Measurements from ENCODE around the gene PWP1. TPM values are rescaled to one million over a fixed set of nuclear protein-coding genes. Genes with fewer than 3 reads are reported as not detected.
A peak's percentile ranks its signal among the peaks of the same experiment; 100 is the strongest.

The PWP1 gene
- total RNA-seq, 1 donor from 2014 or later: 13.3 TPM

DNA sequence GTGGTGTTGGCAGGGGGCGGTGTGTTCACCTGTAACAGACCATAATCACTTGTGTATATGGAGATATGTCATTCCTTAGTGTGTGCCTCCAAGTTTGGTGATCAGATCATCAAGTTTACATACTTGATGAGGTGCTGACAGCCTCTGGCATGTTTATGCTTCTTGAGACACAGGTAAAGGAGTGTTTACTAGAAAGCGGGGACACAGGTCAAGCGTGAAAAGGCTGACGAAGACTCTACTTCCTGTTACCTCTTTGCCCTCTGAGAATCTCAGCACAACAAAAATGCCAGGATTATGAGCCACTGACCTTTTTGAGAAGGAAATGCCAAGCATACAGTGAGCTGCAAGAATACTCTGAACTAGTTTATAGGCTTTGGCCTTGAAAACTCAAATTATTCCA is 45.8 kb downstream of the PWP1 start:
- no peak for DNase-seq (ENCODE audit: low spot score)
- ATAC-seq: no peak

GRCh38 chr12:107732365-107732764 is 46.8 kb downstream of the PWP1 start:
- DNase-seq (ENCODE audit: low spot score) (no peak), ATAC-seq (no peak)

- ATAC-seq (no peak), DNase-seq (ENCODE audit: low spot score) (no peak)
These were observed 48.5 kb downstream of the PWP1 start for GRCh38 chr12:107734139-107734538.

DNA sequence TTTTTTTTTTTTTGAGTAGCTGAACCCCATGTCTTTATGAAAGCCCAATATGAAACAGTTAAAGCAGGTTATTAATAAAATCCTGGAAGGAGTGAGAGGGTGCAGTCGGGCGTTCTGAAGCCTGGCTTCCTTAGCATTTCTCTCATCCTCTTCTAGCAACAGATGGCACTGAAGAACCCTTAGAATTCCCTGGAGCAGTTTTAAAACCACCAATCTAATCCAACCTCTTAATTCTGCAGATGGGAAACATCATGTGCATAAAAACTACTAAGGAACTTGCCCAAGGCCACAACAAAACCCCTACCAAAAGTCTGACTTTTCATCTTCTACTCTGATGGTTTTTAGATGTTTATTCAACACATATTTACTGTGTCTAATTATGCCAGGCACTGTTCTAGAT is 50.2 kb downstream of the PWP1 start:
- DNase-seq (ENCODE audit: low spot score) (no peak), ATAC-seq (no peak)

GRCh38 chr12:107736914-107737313 is 51.3 kb downstream of the PWP1 start:
- ATAC-seq (no peak), DNase-seq (ENCODE audit: low spot score) (no peak)

DNA sequence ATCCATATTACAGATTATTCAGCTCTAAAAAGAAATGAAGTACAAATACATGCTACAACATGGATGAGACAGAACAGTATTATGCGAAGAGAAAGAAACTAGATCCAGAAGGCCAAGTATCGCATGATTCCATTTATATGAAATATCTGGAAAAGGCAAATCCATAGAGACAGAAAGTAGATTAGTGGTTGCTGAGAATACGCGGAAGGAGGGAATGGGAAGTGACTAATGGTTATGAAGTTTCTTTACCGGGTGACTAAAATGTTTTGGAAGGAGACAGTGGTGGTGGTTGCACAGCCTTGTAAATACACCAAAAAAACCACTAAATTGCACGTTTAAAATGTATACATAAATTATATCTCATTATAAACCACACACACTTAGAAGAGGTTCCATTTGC is 62.9 kb downstream of the PWP1 start:
- DNase-seq (ENCODE audit: low spot score) (no peak), ATAC-seq (no peak)

GRCh38 chr12:107749083-107749482 is 63.5 kb downstream of the PWP1 start:
- ATAC-seq (no peak), DNase-seq (ENCODE audit: low spot score) (no peak)

- DNase-seq (ENCODE audit: low spot score): no peak
- ATAC-seq: no peak
These were observed 73.8 kb downstream of the PWP1 start for GRCh38 chr12:107759410-107759809.

DNA sequence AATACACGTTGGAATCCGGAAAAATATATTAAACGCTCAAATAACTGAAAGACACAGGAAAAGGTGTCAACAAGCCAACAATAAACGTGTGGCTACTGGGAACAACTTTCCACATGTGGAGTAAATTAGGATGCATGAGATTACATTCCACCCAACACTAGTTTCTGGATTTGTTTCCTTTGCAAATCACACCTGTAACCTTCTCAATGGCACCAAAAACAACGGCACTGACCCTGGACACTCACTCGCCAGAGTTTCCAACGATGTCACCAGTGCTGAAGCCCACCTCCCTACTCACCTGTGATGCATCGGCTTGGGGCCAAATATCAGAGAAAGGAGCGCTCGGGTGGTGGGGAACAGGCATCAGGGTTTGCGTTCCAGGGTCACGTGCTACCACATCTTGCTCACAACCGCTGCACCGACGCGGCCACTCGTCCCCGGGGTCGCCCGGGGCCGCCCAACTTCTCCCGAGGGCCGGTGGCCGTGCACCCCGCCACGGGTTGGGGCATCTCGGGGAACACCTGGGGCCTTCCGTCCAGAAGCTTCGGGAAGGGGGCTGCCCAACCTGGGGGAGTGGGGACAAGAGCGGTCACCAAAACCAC is 74.7 kb downstream of the PWP1 start:
- peak; percentile 4 for ATAC-seq
- DNase-seq (ENCODE audit: low spot score): no peak

DNA sequence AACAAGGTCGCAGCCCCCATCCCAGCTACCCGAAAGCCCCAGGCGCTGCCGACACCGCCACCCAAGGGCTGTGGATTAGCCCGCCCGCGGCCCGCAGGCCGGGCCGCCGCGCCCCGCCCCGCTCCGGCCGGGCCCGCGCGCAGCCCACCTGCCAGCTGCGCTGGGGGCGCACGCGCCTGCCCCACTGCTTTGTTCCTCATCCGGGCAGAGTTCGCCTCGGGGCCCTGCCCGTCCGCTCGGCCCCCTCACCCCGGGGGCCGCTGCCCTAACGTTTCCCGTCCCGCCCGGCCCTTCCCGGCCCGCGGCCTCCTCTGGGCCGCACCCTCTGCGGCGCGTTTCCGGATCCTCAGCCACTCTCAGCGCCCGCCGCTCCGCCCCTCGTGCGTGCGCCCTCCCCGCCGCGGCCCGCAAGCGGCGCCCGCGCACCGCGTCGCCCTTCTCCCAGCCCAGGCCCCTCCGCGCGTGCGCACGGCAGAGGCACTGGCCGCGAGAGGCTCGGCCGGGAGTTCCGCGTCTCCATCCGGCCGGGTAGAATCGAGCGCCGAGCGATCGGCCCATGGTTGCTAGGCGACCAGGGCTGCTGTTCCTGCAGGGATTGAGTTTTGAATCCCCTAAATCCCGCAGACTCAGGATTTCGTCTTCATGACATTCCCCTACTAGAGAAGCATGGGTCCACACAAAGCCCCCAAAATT is 75.4 kb downstream of the PWP1 start, which contains the start of gene PRDM4:
Gene PRDM4, minus strand, starts transcription at position 329 of the 693 bp plus-strand sequence. CDS start 622 bp downstream, outside the sequence.
- DNase-seq (ENCODE audit: low spot score) (peak; percentile 95), ATAC-seq (peak; percentile 98)

DNA sequence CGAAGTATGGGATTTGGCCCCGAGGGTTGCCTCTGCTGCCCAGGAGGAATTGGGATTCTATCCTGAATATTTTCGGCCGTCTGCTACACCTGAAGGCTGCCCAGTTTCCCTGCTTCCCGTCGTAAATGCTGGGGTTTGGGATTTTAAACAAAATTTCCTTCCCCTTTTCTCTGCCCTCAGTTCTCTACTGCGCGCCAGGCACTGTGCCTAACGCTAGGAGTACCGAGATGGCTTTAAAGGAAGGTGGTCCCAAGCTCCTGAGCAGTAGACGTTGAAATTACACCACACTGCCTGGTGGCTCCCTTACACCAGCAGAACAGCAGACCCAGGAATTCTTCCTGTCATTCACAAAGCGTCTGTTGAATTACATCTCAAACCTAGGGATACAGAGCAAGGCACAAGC is 75.9 kb downstream of the PWP1 start:
- ATAC-seq: peak; percentile 11
- DNase-seq (ENCODE audit: low spot score): no peak

Other genes with a start within 250 kb of the PWP1 start
- 7.6 TPM for gene PRDM4, start 75.3 kb downstream of the PWP1 start, total RNA-seq
- not detected for gene ASCL4, start 88.9 kb downstream of the PWP1 start, total RNA-seq